Measurements from ENCODE around the gene AXIN1. TPM values are rescaled to one million over a fixed set of nuclear protein-coding genes. Genes with fewer than 3 reads are reported as not detected.
A peak's percentile ranks its signal among the peaks of the same experiment; 100 is the strongest.

The AXIN1 gene
- total RNA-seq, 1 experiment from 2014 or later = 50.3 TPM

DNA sequence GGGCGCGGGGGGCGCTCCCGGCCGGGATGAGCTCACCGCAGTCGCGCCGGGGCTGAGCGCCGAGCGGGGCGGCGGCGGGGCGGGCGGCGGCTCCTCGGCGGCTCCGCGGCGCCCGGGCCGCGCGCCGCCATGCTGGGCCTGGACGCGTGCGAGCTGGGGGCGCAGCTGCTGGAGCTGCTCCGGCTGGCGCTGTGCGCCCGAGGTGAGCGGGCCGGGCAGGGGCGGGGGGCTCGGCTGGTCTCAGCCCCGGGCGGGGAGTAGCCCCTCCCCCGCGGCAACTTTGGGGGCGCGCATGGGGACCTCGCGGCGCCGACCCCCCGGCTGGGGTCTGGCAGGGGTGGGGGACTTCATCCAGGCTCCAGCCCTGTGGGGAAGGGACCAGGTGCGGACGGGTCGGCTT, 72.0 kb downstream of the AXIN1 start, which contains the start of gene ARHGDIG:
TSS of gene ARHGDIG (plus strand) at position 40 of the 400 bp plus-strand sequence. CDS start at position 130, 90 bp downstream.
- CTCF ChIA-PET = interaction anchor here (1.0 to 2.6 kb wide), 3 partner anchors 72 to 184 kb away, joined by 4 to 15 read pairs (median 11); no protein-coding TSS in a partner anchor
- ATAC-seq = peak; percentile 34
- Mint-ChIP-seq H3K27me3 (ENCODE audit: low read depth) (peaks cover 37% of the 10 kb centered on the region), H3K4me3 (peak within 1 kb of the TSS; percentile 60), H3K27ac (no peak within 1 kb of the TSS), H3K9me3 (no peaks in the 10 kb centered on the region), H3K4me1 (no peaks in the 10 kb centered on the region; the same call in 1 of the 2 replicates), H3K36me3 (no peaks in the 10 kb centered on the region)
- no peak for DNase-seq (ENCODE audit: low spot score)
- POLR2A ChIA-PET = interaction anchor here (0.6 kb wide), 1 partner anchor 75 kb away, joined by 3 read pairs; no protein-coding TSS in a partner anchor
- TF ChIP-seq GTF2I (CRISPR knock-in tag; conservative IDR thresholded peaks at IDR 0.05) (no peak), ATF1 (CRISPR knock-in tag; IDR thresholded peaks at IDR 0.05) (no peak), TCF7 (CRISPR knock-in tag; IDR thresholded peaks at IDR 0.05; ENCODE audit: low read depth) (no peak), FOXK1 (CRISPR knock-in tag; IDR thresholded peaks at IDR 0.05) (no peak), ZNF396 (CRISPR knock-in tag; IDR thresholded peaks at IDR 0.05; ENCODE audit: borderline replicate concordance) (no peak), ZNF671 (CRISPR knock-in tag; IDR thresholded peaks at IDR 0.05) (no peak)
- TF ChIP-seq, protein P1, sequence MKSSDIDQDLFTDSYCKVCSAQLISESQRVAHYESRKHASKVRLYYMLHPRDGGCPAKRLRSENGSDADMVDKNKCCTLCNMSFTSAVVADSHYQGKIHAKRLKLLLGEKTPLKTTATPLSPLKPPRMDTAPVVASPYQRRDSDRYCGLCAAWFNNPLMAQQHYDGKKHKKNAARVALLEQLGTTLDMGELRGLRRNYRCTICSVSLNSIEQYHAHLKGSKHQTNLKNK (CRISPR knock-in tag; IDR thresholded peaks at IDR 0.05) = no peak
- TF ChIP-seq, protein P2, sequence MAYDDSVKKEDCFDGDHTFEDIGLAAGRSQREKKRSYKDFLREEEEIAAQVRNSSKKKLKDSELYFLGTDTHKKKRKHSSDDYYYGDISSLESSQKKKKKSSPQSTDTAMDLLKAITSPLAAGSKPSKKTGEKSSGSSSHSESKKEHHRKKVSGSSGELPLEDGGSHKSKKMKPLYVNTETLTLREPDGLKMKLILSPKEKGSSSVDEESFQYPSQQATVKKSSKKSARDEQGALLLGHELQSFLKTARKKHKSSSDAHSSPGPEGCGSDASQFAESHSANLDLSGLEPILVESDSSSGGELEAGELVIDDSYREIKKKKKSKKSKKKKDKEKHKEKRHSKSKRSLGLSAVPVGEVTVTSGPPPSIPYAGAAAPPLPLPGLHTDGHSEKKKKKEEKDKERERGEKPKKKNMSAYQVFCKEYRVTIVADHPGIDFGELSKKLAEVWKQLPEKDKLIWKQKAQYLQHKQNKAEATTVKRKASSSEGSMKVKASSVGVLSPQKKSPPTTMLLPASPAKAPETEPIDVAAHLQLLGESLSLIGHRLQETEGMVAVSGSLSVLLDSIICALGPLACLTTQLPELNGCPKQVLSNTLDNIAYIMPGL (CRISPR knock-in tag; IDR thresholded peaks at IDR 0.05) = no peak
- TF ChIP-seq, protein P3, sequence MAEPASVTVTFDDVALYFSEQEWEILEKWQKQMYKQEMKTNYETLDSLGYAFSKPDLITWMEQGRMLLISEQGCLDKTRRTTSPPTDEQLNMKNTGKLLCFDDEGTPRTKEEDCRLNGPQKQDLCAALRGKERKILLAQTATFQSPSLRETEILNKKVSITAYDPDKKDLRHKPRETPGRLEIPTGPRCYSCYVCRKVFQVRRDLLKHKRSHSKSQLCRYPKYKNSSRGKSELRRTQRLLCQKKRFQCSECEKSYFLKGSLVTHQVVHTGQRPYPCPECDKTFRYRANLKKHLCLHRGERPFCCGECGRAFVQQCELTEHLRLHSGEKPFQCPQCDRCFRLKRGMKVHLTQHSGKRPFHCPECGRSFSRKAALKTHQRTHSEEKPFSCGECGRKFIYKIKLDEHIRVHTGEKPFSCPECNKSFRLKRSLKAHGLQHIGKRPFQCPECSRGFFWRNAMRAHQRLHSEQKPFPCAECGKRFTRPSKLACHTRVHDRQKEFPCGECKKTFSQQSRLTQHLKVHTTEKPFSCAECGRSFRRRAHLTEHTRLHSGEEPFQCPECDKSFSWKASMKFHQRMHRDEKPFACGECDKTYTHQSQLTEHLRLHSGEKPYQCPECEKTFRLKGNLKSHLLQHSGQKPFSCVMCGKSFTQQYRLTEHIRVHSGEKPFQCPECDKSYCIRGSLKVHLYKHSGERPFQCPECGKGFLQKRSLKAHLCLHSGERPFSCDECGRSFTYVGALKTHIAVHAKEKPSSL (CRISPR knock-in tag; conservative IDR thresholded peaks at IDR 0.05) = no peak
- TF ChIP-seq, protein P4, sequence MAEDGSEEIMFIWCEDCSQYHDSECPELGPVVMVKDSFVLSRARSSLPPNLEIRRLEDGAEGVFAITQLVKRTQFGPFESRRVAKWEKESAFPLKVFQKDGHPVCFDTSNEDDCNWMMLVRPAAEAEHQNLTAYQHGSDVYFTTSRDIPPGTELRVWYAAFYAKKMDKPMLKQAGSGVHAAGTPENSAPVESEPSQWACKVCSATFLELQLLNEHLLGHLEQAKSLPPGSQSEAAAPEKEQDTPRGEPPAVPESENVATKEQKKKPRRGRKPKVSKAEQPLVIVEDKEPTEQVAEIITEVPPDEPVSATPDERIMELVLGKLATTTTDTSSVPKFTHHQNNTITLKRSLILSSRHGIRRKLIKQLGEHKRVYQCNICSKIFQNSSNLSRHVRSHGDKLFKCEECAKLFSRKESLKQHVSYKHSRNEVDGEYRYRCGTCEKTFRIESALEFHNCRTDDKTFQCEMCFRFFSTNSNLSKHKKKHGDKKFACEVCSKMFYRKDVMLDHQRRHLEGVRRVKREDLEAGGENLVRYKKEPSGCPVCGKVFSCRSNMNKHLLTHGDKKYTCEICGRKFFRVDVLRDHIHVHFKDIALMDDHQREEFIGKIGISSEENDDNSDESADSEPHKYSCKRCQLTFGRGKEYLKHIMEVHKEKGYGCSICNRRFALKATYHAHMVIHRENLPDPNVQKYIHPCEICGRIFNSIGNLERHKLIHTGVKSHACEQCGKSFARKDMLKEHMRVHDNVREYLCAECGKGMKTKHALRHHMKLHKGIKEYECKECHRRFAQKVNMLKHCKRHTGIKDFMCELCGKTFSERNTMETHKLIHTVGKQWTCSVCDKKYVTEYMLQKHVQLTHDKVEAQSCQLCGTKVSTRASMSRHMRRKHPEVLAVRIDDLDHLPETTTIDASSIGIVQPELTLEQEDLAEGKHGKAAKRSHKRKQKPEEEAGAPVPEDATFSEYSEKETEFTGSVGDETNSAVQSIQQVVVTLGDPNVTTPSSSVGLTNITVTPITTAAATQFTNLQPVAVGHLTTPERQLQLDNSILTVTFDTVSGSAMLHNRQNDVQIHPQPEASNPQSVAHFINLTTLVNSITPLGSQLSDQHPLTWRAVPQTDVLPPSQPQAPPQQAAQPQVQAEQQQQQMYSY (CRISPR knock-in tag; IDR thresholded peaks at IDR 0.05) = no peak

DNA sequence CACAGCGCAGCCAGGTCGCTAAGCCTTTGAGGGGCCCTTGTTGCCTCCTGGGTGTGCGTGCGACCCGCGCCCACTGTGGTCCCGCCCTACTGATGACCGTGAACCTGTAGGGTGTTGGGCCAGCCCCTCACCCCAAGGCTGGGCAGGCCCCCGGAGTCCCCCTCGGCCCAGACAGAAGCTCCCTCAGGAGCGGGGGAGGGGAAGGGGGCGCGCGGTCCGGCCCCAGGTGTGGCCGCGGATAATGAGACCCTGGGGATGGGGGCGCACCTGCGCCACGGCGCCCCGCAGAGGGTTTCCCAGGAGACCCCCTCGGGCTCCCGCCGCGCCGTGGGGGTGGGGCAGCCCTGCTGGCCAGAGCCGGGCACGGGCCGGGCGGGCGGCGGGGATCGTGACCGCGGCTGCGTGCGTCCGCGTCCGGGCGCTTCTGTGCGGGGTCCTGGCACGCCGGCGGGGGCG, 72.5 kb downstream of the AXIN1 start:
- Mint-ChIP-seq H3K36me3 (no peaks in the 10 kb centered on the region), H3K4me3 (peak overlapping the region; percentile 56; the same call in 1 of the 2 replicates), H3K4me1 (no peaks in the 10 kb centered on the region; the same call in 1 of the 2 replicates), H3K27ac (no peak overlapping the region), H3K9me3 (no peaks in the 10 kb centered on the region), H3K27me3 (ENCODE audit: low read depth) (peaks cover 41% of the 10 kb centered on the region)
- DNase-seq (ENCODE audit: low spot score) (no peak), ATAC-seq (no peak)
- CTCF ChIA-PET = interaction anchor here (1.0 to 2.6 kb wide), 5 partner anchors 73 to 214 kb away, joined by 4 to 15 read pairs (median 7); no protein-coding TSS in a partner anchor
- POLR2A ChIA-PET = interaction anchor here (0.6 kb wide), 1 partner anchor 75 kb away, joined by 3 read pairs; no protein-coding TSS in a partner anchor
- TF ChIP-seq MYBL2 (CRISPR knock-in tag; IDR thresholded peaks at IDR 0.05) (no peak), EMX1 (CRISPR knock-in tag; IDR thresholded peaks at IDR 0.05) (no peak), ZNF423 (CRISPR knock-in tag; IDR thresholded peaks at IDR 0.05) (peak; percentile 69), ZNF671 (CRISPR knock-in tag; IDR thresholded peaks at IDR 0.05) (no peak), GABPB1 (CRISPR knock-in tag; IDR thresholded peaks at IDR 0.05) (no peak), NR3C1 (CRISPR knock-in tag; conservative IDR thresholded peaks at IDR 0.05; ENCODE audit: low read depth) (no peak), ETV6 (CRISPR knock-in tag; IDR thresholded peaks at IDR 0.05) (no peak), CREB1 (CRISPR knock-in tag; IDR thresholded peaks at IDR 0.05) (no peak)
- TF ChIP-seq, protein P5, sequence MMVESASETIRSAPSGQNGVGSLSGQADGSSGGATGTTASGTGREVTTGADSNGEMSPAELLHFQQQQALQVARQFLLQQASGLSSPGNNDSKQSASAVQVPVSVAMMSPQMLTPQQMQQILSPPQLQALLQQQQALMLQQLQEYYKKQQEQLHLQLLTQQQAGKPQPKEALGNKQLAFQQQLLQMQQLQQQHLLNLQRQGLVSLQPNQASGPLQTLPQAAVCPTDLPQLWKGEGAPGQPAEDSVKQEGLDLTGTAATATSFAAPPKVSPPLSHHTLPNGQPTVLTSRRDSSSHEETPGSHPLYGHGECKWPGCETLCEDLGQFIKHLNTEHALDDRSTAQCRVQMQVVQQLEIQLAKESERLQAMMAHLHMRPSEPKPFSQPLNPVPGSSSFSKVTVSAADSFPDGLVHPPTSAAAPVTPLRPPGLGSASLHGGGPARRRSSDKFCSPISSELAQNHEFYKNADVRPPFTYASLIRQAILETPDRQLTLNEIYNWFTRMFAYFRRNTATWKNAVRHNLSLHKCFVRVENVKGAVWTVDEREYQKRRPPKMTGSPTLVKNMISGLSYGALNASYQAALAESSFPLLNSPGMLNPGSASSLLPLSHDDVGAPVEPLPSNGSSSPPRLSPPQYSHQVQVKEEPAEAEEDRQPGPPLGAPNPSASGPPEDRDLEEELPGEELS (CRISPR knock-in tag; IDR thresholded peaks at IDR 0.05) = 0 out of 2 replicates have a peak, but pooled peaks have one; percentile 24
- TF ChIP-seq, protein P6, sequence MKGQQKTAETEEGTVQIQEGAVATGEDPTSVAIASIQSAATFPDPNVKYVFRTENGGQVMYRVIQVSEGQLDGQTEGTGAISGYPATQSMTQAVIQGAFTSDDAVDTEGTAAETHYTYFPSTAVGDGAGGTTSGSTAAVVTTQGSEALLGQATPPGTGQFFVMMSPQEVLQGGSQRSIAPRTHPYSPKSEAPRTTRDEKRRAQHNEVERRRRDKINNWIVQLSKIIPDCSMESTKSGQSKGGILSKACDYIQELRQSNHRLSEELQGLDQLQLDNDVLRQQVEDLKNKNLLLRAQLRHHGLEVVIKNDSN (CRISPR knock-in tag; IDR thresholded peaks at IDR 0.05) = no peak
- TF ChIP-seq, protein P7, sequence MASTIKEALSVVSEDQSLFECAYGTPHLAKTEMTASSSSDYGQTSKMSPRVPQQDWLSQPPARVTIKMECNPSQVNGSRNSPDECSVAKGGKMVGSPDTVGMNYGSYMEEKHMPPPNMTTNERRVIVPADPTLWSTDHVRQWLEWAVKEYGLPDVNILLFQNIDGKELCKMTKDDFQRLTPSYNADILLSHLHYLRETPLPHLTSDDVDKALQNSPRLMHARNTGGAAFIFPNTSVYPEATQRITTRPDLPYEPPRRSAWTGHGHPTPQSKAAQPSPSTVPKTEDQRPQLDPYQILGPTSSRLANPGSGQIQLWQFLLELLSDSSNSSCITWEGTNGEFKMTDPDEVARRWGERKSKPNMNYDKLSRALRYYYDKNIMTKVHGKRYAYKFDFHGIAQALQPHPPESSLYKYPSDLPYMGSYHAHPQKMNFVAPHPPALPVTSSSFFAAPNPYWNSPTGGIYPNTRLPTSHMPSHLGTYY (CRISPR knock-in tag; IDR thresholded peaks at IDR 0.05) = no peak
- TF ChIP-seq, protein P8, sequence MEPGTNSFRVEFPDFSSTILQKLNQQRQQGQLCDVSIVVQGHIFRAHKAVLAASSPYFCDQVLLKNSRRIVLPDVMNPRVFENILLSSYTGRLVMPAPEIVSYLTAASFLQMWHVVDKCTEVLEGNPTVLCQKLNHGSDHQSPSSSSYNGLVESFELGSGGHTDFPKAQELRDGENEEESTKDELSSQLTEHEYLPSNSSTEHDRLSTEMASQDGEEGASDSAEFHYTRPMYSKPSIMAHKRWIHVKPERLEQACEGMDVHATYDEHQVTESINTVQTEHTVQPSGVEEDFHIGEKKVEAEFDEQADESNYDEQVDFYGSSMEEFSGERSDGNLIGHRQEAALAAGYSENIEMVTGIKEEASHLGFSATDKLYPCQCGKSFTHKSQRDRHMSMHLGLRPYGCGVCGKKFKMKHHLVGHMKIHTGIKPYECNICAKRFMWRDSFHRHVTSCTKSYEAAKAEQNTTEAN (CRISPR knock-in tag; IDR thresholded peaks at IDR 0.05) = no peak

Measured in WTC11 (cell line).